Esophagus (tissue), 2 donors: ENCODE results near the gene GRHL1. TPM values are rescaled to one million over a fixed set of nuclear protein-coding genes. Genes with fewer than 3 reads are reported as not detected.

ENCODE experiments used
- H3K27ac ChIP-seq, 2 donors: one replicate each; pipeline ENCODE4 v1.5.1; 2013; ENCODE audit warnings: low read depth in 2 of 2, mild to moderate bottlenecking in 2 of 2, inconsistent platforms in 1 of 2, low read length in 1 of 2, moderate library complexity in 1 of 2
- H3K27me3 ChIP-seq, 2 donors: one replicate each; pipeline ENCODE4 v1.6.1; 2013; ENCODE audit warnings: low read length in 2 of 2, control low read depth in 1 of 2, mild to moderate bottlenecking in 1 of 2; ENCODE audit not compliant: insufficient read depth in 2 of 2, control insufficient read depth in 1 of 2
- H3K36me3 ChIP-seq, 2 donors: one replicate each; pipeline ENCODE4 v1.6.1; 2013; ENCODE audit warnings: low read length in 1 of 2; ENCODE audit not compliant: control insufficient read depth in 2 of 2, insufficient read depth in 2 of 2
- H3K4me1 ChIP-seq, 2 donors: one replicate each; pipeline ENCODE4 v1.6.1; 2013; ENCODE audit warnings: low read length in 1 of 2; ENCODE audit not compliant: control insufficient read depth in 2 of 2, insufficient read depth in 2 of 2
- H3K4me3 ChIP-seq, 2 donors: one replicate each; pipeline ENCODE4 v1.5.1; 2013; ENCODE audit warnings: low read length in 2 of 2, mild to moderate bottlenecking in 2 of 2, low read depth in 1 of 2, moderate library complexity in 1 of 2
- H3K9me3 ChIP-seq, 2 donors: one replicate each; pipeline ENCODE4 v1.6.1; 2013; ENCODE audit warnings: mild to moderate bottlenecking in 2 of 2, low read depth in 1 of 2, low read length in 1 of 2, moderate library complexity in 1 of 2; ENCODE audit not compliant: control insufficient read depth in 2 of 2, insufficient read depth in 1 of 2
- WGBS, 2 donors: extraction: QIAGEN DNeasy Blood & Tissue Kit; methylation state at CpG; one replicate each; pipeline ENCODE4 v1.1.7; 2013; 5-methylcytosine and 5-hydroxymethylcytosine counted together
- polyA plus RNA-seq, 2 donors: library from polyadenylated mRNA; stranded (reverse); fragments of 200-250 nt; gene quantifications; one replicate each; pipeline ENCODE4 v1.2.3, GENCODE V29; 2013
- donor health status: healthy with polysubstance abuse.
- donor health status: Bipolar disorder and iron deficiency.

Gene GRHL1
- polyA plus RNA-seq, 2 donors, result 61.8 to 94.7 TPM

DNA sequence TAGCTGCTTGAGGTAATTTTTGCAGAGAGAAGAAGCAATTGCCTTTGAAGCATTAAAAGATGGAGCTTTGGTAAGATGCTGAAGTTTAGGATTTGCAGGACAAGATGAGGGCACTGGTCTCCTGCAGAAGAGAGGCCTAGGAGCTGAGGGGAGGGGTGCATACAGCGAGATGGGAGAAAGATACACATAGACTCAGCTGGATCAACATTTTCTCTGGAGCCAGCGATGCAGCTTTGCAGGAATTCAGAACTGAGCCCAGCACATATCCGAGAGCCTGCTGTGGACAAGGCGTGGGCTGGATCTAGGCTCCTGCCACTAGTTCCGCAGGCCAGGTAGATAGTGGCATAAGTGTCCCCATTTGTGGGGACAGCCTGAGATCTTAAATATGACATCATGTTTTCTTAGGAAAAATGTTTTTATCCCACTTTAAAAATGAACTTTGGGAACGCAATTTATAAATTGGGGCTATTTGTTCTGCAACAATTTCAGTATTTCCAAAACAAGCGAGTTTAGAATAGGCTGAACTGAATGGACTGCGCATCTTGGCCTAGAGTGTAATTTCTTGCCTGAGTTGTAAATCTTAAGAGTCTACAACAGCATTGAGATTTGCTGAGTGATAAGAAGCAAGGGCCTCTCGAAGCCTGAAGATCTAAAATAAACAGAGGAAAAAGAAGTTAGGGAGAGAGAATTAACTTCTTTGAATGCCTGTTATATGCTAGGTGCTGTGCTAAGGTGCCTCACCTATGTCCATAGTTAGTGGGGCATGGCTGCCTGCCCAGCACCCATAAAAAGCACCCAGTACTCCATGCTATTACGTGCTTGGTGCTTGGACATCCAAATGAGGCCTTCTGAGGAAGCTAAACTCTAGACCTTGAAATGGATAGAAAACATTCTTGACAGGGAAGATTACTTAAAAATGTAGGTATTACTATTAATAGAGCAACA, 17.3 kb downstream of the GRHL1 start:
- 91 to 94% methylated on average over 10 of the region's 10 CpGs for WGBS, 2 donors
- no peaks in the 10 kb centered on the region for H3K9me3 ChIP-seq
- peaks cover 6 to 12% of the 10 kb centered on the region in 2 donors for H3K36me3 ChIP-seq
- H3K4me3 ChIP-seq, result no peak overlapping the region
- H3K27ac ChIP-seq, result no peak overlapping the region
- no peaks in the 10 kb centered on the region for H3K27me3 ChIP-seq
- H3K4me1 ChIP-seq, result peaks cover 0 to 7% of the 10 kb centered on the region in 2 donors

DNA sequence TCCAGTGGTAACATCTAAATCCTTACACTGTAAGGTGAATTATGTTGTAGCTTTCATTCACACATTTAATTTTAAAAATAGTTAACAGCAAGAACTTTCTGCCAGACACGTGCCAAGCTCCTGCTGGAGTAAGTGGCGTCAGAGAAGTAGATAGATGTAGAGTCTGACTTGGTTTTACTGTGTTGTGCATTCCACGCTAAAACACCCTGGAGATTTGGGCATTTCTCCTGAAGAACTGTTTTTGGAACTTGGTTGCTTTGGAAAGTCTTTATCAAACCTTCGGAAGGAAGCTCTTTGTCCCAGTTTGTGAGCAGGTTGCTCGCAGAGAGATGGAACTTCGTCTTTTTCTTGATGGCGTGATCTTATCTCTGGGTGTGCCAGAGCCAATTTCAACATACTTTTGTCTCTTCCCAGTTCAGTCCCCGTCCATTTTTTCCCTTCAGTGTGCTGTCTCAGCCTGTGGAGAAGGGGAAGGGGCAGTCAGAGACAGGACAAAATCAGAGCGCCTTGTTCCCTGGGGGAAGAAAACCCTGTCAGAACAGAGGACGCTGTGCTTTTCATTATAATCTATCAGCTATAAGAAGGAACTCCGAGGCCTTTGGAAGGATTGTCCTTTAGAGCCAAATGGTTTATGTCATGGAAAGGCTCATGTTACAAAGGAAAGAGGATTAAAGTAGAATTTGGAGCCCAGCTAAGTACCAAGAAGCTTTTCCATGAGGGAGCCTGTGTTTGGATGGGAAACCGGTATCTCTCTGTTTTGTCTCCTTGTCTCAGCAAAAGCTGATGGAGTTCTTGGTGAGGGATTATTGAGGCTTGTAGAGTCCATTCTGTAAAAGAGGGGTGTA, 18.9 kb downstream of the GRHL1 start:
- no peaks in the 10 kb centered on the region for H3K9me3 ChIP-seq
- WGBS, 2 donors, result 68 to 76% methylated on average over 12 of the region's 12 CpGs
- peaks cover 3 to 14% of the 10 kb centered on the region in 2 donors for H3K36me3 ChIP-seq
- no peaks in the 10 kb centered on the region for H3K27me3 ChIP-seq
- peak overlapping the region; percentile 64 to 66 for H3K27ac ChIP-seq
- no peak overlapping the region for H3K4me3 ChIP-seq
- peaks cover 0 to 7% of the 10 kb centered on the region in 2 donors for H3K4me1 ChIP-seq

DNA sequence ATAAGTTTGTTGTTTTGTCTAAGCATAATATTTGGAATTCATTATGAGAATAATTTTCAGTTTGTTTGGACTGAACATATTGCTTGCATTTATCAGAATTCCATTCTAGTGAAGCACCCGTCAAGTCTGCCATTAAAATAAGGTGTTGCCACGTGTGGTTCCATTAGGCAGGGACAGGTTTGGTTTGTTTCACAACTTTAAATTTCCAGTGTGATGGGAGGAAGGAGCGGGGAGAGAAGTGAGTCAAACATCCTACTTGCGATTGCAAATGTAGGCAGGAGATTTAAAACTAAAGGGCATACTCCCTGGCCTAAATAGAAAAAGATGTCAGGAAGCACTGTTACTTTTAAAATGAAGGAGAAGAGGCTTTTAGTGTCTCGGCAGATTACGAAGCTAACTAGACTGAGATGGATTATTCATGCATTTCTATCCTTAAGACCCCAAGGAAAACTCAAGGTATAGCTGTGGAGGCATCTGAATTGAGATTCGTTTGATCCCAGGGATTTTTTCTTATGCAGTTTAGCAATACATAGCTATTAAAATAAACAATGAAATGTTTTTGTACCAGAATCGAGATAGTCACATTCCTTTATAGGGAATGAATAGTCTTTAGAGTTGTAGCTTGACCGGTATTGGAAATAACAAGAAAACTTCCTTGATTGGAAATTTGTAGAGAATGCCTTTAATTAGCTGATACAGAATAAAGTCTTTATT, 19.8 kb downstream of the GRHL1 start:
- Histone ChIP-seq H3K27ac (peak overlapping the region in 1 of 2 donors; percentile 66), H3K4me1 (peaks cover 1 to 11% of the 10 kb centered on the region in 2 donors)
- WGBS, 2 donors, result 61 to 74% methylated on average over 9 of the region's 9 CpGs

DNA sequence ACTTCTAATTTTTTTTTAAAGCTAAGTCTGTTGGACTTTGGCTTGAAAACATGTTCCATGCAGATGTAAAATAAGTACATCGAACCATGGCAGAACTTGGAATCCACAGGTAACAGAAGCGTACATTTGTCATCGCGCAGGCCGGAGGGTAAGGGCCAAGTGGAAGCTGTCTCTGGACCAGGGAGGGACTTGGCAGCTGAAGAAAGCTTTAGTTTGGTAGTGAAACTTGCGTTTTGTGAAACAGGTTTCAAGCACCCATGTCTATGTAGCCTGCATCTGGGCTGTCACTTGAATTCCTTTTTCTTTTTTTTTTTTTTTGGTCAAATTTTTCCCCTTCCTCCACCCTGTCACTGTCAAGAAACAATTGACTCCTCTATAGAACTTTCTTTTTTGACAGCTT, 20.4 kb downstream of the GRHL1 start:
- Histone ChIP-seq H3K27me3 (no peaks in the 10 kb centered on the region), H3K9me3 (no peaks in the 10 kb centered on the region), H3K27ac (peak overlapping the region in 1 of 2 donors; percentile 91), H3K36me3 (peaks cover 3 to 13% of the 10 kb centered on the region in 2 donors), H3K4me1 (peaks cover 2 to 14% of the 10 kb centered on the region in 2 donors), H3K4me3 (no peak overlapping the region)
- 90 to 92% methylated on average over 6 of the region's 6 CpGs for WGBS, 2 donors

More for the DNA sequence above, 19.8 kb downstream of the GRHL1 start:
- H3K9me3 ChIP-seq, result no peaks in the 10 kb centered on the region
- H3K36me3 ChIP-seq, result peaks cover 3 to 12% of the 10 kb centered on the region in 2 donors
- no peak overlapping the region for H3K4me3 ChIP-seq
- H3K27me3 ChIP-seq, result no peaks in the 10 kb centered on the region

DNA sequence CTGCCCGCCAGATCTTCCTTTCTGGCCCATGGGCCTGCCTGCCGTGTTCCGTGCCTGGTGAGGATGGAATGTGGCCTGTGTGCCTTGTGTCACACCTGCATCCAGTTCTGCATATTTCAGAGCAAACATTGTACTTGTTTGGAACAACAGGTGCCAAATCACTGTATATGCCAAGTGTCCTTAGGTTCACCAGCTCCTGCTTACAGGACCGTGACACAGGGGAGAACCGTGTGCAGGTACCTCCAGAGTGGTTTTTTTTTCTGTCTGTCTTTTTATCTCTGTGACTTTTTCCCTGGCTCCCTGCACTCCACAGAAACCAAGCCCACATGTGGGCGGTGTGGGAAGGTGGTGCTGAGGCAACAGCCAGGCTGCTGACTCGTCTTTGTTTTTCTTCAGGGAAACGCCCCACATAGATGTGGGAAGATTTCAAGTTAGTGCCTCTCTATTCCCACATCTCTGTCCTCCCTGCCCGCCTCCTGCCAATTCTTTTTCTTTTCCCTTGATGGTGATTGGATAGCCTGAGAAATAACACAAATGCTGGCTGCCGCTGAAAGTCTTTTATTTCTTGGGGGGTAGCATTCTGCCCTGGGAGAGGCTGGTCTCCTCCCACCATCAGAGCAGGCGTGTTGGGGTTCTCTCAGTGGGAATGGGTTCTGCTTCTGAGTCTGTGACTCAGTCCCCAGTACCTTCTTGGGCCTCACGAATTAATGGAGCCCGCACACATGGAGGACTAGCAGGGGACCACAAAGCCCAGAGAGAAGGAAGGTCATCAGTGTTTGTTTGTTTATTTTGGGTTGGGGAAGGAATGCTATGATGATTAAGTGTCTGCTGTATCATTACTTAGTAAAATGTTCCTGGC, 21.4 kb downstream of the GRHL1 start:
- H3K27ac ChIP-seq, result peak overlapping the region; percentile 46 to 91
- no peaks in the 10 kb centered on the region for H3K9me3 ChIP-seq
- H3K27me3 ChIP-seq, result no peaks in the 10 kb centered on the region
- WGBS, 2 donors, result 52% methylated on average over 13 of the region's 13 CpGs
- peaks cover 2 to 14% of the 10 kb centered on the region in 2 donors for H3K4me1 ChIP-seq
- no peak overlapping the region for H3K4me3 ChIP-seq
- peaks cover 3 to 10% of the 10 kb centered on the region in 2 donors for H3K36me3 ChIP-seq

DNA sequence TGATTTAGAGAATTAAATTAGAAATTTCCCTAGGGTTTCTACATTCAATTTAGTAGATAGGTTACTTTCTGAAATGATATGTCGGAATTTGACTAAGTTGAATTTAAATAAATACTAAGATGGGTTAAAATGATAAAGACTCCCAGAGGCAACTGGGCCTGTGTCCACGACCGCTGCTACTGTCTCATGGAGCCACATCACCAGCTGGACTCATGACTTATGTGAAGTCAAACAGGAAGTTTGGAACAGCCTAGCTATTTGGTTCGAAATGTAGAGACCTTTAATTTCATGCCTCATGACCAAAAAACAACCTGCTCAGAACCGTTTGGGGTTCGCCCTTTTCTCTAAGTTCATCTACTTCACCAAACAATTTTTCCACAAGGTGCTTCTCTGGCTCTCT, 22.2 kb downstream of the GRHL1 start:
- Histone ChIP-seq H3K9me3 (no peaks in the 10 kb centered on the region), H3K36me3 (peaks cover 3 to 10% of the 10 kb centered on the region in 2 donors), H3K27me3 (no peaks in the 10 kb centered on the region), H3K4me3 (no peak overlapping the region), H3K27ac (peak overlapping the region in 1 of 2 donors; percentile 28), H3K4me1 (peaks cover 2 to 14% of the 10 kb centered on the region in 2 donors)
- WGBS, 2 donors, result 81 to 83% methylated on average over 6 of the region's 6 CpGs

DNA sequence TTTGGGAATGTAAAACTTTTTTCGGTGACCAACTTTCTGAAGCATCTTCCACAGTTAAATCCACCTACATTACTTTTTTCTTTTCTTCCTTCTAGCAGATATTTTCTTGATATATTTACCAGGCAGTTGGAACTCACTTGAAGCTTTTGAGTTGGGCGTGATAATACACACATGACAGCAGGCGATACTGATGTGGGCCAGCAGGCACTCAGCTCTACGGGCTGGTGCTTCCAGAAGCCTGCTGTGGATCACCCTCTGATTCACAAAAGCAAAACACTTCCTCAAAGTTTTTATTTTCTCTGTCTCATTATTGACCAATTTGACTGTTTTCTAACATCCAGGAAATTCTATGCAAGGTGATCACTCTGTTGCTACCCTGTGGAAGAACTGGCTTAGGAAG, 22.9 kb downstream of the GRHL1 start:
- WGBS, 2 donors, result 71 to 80% methylated on average over 4 of the region's 4 CpGs
- peak overlapping the region; percentile 34 to 47 for H3K27ac ChIP-seq
- no peaks in the 10 kb centered on the region for H3K27me3 ChIP-seq
- no peak overlapping the region for H3K4me3 ChIP-seq
- H3K36me3 ChIP-seq, result peaks cover 3 to 10% of the 10 kb centered on the region in 2 donors
- H3K9me3 ChIP-seq, result no peaks in the 10 kb centered on the region
- peaks cover 2 to 14% of the 10 kb centered on the region in 2 donors for H3K4me1 ChIP-seq

DNA sequence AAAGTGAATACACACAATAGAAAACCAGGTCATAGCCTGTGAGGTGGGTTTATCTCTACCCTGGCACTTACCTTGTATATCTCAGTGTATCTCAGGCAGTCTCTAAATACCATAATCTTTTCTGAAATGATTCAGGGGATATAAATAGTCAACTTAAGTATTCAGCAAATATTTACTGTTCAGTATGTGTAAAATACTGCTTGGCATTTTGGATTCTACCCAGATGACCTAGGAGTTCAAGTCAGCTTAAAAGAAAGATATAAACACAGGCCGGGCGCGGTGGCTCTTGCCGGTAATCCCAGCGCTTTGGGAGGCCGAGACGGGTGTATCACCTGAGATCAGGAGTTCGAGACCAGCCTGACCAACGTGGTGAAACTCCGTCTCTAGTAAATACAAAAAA, 23.8 kb downstream of the GRHL1 start:
- Histone ChIP-seq H3K27ac (peak overlapping the region in 1 of 2 donors; percentile 11), H3K4me1 (peaks cover 2 to 14% of the 10 kb centered on the region in 2 donors), H3K27me3 (no peaks in the 10 kb centered on the region), H3K36me3 (peaks cover 3 to 10% of the 10 kb centered on the region in 2 donors), H3K4me3 (no peak overlapping the region), H3K9me3 (no peaks in the 10 kb centered on the region)
- WGBS, 2 donors, result 45 to 54% methylated on average over 10 of the region's 10 CpGs
